KBM-7 (cell line): Measurements from ENCODE around the gene PKD2L2.
"Not testable (repeated sequence)": the region's sequence is repeated elsewhere in the genome, so short reads cannot be mapped to it uniquely, and the experiment has no call there.

Experiments used
- DNase-seq: peaks from one replicate; pipeline ENCODE4 v3.0.0-alpha.2; 2015
- in situ Hi-C: fragments of 300-500 bp; cut with MboI; formaldehyde crosslinking; loops from 2 replicates; pipeline ENCODE4 v1.14.3; 2020; ENCODE audit warnings: low sequenced_read_pairs, low pct_unique_long_range_greater_than_20kb, mixed read lengths

PKD2L2 gene

GRCh38 chr5:137938751-137939143 is 49.5 kb downstream of the PKD2L2 start:
- no peak for DNase-seq
- in situ Hi-C loops: no loop called here

- no peak for DNase-seq
- in situ Hi-C loops: no loop called here
Observed at GRCh38 chr5:137939331-137939730, 50.1 kb downstream of the PKD2L2 start.

GRCh38 chr5:137944280-137944679 is 55.0 kb downstream of the PKD2L2 start:
- in situ Hi-C loops: not testable (repeated sequence)

GRCh38 chr5:137945825-137946224 is 56.6 kb downstream of the PKD2L2 start:
- in situ Hi-C loops: no loop called here
- DNase-seq: no peak

More at GRCh38 chr5:137944280-137944679, 55.0 kb downstream of the PKD2L2 start:
- not testable (repeated sequence) for DNase-seq

GRCh38 chr5:137954131-137954879 is 65.0 kb downstream of the PKD2L2 start:
- in situ Hi-C loops: no loop called here
- no peak for DNase-seq

GRCh38 chr5:137957948-137958347 is 68.7 kb downstream of the PKD2L2 start:
- DNase-seq: no peak
- in situ Hi-C loops: no loop called here

GRCh38 chr5:137959488-137959887 is 70.2 kb downstream of the PKD2L2 start:
- no peak for DNase-seq
- in situ Hi-C loops: no loop called here

GRCh38 chr5:137960141-137960540 is 70.9 kb downstream of the PKD2L2 start:
- no peak for DNase-seq
- in situ Hi-C loops: no loop called here

GRCh38 chr5:137960819-137961218 is 71.6 kb downstream of the PKD2L2 start:
- in situ Hi-C loops: no loop called here
- DNase-seq: no peak

- in situ Hi-C loops, DNase-seq: not testable (repeated sequence)
Observed at GRCh38 chr5:137970384-137970783, 81.1 kb downstream of the PKD2L2 start.

- in situ Hi-C loops: no loop called here
- no peak for DNase-seq
Observed at GRCh38 chr5:137975208-137975607, 86.0 kb downstream of the PKD2L2 start.

- in situ Hi-C loops: no loop called here
- no peak for DNase-seq
Observed at GRCh38 chr5:137989419-137989818, 100.2 kb downstream of the PKD2L2 start.
